Left lobe of liver (tissue), 2 donors: ENCODE results near the gene SERPINI1. TPM values are rescaled to one million over a fixed set of nuclear protein-coding genes. Genes with fewer than 3 reads are reported as not detected.
A peak's percentile ranks its signal among the peaks of the same experiment; 100 is the strongest.

ENCODE experiments used
- ATAC-seq: fragments of 200-7000 bp; cut with Tn5 transposase; one replicate; pipeline ENCODE4 v1.9.1; 2020; ENCODE audit warnings: mild to moderate bottlenecking, moderate library complexity
- DNase-seq: peaks from one replicate; pipeline ENCODE4 v3.0.0-alpha.2; 2020; ENCODE audit warnings: low spot score
- total RNA-seq: library from RNA; stranded (reverse); gene quantifications from one replicate; pipeline ENCODE4 v1.2.1, GENCODE V29; 2021
- donor health status: DM: no; HTN: no; CAD: no; lungs with moderate emphysema.
- donor health status: DM: no; HTN: yes; CAD: no.

Gene SERPINI1
- 0.86 TPM for total RNA-seq

DNA sequence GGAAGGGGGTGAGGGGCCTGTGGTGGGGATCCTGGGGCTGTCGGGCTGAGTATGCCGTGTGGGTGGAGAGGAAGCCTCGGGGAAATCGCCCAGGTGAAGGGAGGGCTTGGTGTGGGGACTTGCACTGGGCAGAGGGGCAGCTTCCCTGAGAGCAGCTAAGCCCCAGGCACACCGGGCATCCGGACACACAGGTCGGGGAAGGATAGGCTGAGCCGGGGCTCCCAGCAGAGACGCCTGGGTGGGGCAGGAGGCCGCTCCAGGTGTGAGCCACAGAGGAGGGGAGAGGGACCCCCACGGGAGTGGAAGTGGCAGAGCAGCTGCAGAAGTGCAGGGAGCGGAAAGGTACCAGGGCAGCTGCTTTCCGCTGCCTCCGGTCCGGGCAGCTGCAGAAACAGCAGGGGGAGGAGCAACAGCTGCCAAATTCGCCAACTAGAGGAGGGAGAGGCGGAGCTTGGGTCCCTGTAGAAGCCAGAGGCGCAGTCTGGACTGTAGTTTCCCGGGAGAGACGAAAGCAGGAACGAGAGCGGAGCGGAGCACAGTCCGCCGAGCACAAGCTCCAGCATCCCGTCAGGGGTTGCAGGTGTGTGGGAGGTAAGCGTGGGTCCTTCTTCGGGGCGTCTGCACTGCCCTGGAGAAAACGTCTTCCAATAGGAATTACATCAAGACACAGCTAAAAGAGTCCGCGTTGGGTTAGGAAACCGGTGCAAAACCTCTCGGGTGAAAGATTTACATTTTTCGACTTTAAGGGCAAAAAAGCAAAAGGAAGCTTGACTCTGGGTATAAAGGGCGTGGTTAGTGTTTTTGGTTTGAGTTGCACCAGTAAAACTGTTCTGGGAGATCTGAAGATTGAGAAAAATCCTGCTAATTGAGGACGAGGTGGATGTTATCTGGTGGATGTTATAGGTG lies at the start of gene SERPINI1:
SERPINI1 (plus strand) TSS at position 489 of the 906 bp plus-strand sequence. CDS start 53,408 bp downstream, outside the sequence.
- ATAC-seq (peak; percentile 84), DNase-seq (peak; percentile 90)

- no peak for ATAC-seq
- DNase-seq: no peak
Measured at GRCh38 chr3:167691366-167691765, 44.2 kb upstream of the SERPINI1 start.

GRCh38 chr3:167694121-167694520 lies 41.4 kb upstream of the SERPINI1 start:
- DNase-seq: no peak
- no peak for ATAC-seq

- ATAC-seq: no peak
- DNase-seq: no peak
Measured at GRCh38 chr3:167700046-167700445, 35.5 kb upstream of the SERPINI1 start.

DNA sequence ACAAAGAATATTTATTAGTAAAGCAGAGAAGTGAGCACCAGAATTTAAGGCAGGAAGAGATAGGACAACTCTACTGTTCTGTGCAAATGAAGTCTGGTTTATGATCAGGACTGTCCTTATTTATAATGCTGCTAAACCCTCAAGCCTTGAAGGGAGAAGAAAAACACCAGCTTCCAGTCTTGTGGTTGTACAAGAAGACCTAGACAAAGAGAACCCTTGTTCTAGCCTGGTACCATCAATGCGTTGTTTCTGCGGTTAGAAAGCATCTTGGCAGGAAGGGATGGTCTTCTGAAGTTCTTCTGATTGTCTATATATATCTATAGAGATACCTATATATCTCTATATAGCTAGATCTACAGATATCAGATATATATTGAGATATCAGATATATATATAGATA lies 34.6 kb upstream of the SERPINI1 start:
- no peak for DNase-seq
- no peak for ATAC-seq

GRCh38 chr3:167705840-167706239 lies 29.7 kb upstream of the SERPINI1 start:
- DNase-seq (no peak), ATAC-seq (no peak)

DNA sequence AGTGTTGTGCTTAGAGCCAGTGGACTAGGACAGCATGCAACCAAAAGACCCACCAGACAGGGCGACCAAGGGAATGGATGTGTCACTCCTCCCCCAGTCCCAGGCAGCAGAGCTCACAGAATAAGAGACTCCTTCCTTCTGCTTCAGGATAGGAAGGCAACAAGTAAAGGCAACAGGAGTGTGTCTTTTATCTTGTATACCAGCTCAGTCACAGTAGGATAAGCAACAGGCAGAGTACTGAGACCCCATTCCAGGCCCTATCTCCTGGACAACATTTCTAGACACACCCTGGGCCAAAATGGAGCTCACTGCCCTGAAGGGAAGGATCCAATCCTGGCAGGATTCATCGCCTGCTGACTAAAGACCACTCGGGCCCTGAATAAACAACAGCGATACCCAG lies 25.8 kb upstream of the SERPINI1 start:
- ATAC-seq (no peak), DNase-seq (no peak)

DNA sequence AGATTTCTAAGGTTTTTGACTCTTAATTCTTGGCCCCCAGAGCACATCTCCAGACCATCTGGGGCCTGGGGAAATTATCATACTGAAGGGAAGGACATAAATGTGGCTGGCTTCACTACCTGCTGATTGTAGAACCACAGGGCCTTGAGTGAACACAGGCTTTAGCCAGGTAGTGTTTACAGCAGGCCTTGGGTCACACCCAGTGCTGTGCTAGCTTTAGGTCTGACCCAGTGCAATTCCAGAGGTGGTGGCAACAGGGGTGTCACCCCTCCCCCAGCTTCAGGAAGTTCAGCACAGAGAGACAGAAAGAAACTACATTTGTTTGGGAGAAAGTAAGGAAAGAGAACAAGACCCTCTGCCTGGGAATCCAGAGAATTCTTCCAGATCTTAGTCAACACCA lies 25.0 kb upstream of the SERPINI1 start:
- DNase-seq (no peak), ATAC-seq (no peak)

DNA sequence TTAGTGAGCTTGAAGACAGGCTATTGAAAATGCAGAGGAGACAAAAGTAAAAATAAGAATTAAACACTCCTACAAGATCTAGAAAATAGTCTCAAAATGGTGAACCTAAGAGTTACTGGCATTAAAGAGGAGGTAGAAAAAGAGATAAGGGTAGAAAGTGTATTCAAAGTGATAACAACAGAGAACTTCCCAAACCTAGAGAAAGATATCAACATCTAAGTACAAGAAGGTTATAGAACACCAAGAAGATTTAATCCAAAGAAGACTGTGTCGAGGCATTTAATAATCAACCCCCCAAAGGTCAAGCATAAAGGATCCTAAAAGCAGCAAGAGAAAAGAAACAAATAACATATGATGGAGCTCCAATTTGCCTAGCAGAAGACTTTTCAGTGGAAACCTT lies 24.1 kb upstream of the SERPINI1 start:
- ATAC-seq: no peak
- no peak for DNase-seq

DNA sequence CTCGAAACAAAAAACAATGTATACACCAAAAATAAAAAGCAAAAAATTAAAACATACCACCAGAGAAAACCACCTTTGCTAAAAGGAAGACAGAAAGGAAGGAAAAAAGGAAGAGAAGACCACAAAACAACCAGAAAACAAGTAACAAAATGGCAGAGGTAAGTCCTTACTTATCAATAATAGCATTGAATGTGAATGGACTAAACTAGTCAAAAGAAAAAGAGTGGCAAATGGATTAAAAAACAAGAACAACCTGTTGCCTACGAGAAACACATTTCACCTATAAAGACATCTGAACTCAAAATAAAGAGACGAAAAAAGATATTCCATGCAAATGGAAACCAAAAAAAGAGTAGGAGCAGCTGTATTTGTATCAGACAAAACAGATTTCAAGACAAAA lies 23.1 kb upstream of the SERPINI1 start:
- no peak for DNase-seq
- ATAC-seq: no peak

- ATAC-seq (no peak), DNase-seq (no peak)
Measured at GRCh38 chr3:167714871-167715270, 20.6 kb upstream of the SERPINI1 start.

- DNase-seq (no peak), ATAC-seq (peak; percentile 68)
Measured at GRCh38 chr3:167716920-167717319, 18.6 kb upstream of the SERPINI1 start.

DNA sequence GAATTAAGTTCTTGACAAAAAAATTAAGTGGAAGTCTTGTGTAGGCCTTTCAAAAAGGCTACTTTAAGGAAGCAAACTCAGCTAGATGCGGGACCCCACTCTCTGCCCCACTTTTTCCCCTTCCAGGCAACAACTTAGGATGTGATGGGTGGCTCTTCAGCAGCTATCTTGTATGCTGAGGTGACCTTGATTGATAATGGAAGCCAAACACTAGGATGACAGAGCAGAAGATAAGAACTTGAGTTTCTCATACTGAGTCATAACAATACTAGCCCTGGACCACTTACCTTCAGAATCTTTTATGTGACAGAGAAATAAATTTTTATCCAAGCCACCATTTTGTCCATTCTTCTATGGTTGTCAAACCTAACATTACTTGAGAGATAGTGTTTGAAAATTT lies 16.9 kb upstream of the SERPINI1 start:
- DNase-seq (no peak), ATAC-seq (no peak)

- DNase-seq (no peak), ATAC-seq (no peak)
Measured at GRCh38 chr3:167723025-167723512, 12.5 kb upstream of the SERPINI1 start.

GRCh38 chr3:167723872-167724271 lies 11.6 kb upstream of the SERPINI1 start:
- DNase-seq (no peak), ATAC-seq (no peak)

DNA sequence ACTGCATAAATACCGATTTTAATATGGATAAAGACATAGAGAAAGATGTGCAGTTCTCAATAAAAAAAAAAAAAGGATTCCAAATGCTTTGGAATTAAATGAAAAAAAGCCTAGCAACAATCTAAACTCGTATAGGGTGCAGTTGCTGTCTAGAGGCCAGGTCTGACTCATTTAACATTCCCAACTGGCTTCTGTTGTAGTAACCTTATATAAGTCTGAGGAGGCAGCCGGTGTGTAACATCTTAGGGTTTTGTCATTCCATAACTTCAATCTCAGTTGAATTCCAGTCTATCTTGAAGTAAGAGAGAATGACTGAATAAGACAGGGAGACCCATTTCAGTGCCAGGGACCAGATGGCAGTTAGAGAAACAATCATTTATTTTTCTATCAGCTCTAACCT lies 7.3 kb upstream of the SERPINI1 start:
- DNase-seq: no peak
- ATAC-seq: no peak

- ATAC-seq (no peak), DNase-seq (no peak)
Measured at GRCh38 chr3:167728632-167729323, 6.7 kb upstream of the SERPINI1 start.

DNA sequence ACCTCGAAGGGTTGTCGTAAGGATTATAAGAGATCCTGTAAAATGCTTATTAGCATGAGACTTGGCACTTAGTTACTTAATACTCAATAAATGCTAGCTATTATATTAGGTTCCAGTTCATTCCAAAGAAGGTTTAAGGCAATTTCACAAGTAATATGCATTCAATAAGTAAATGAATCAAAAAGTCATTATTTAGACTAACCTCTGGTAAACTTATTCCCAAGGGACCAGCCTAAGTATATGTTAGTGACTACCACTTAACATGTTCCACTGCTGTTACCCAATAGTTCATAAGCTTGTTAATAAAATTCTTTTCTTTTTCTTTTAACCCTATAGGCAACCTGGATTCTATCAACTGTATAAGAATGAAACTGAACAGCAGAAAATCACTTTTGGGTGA lies 5.9 kb upstream of the SERPINI1 start:
- DNase-seq: no peak

DNA sequence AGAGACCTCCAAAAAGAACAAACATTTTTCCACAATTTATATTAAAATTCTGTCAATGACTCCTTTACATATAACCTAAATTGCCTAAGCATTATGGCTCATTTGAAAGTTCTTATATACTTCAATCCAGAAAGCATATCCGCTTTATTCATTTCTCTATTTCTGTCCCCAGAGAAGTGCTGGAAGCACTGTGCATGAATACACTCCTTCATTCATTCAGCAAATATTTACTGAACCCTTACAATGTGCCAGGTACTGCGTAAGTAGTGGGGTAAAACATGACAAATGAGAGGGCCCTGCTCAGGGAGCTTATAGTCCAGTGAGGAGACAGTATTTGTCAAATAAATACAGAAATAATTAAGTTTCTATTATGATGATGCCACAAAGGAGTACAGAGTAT lies 4.1 kb upstream of the SERPINI1 start:
- no peak for ATAC-seq
- no peak for DNase-seq

More for the DNA sequence above, 5.9 kb upstream of the SERPINI1 start:
- no peak for ATAC-seq

DNA sequence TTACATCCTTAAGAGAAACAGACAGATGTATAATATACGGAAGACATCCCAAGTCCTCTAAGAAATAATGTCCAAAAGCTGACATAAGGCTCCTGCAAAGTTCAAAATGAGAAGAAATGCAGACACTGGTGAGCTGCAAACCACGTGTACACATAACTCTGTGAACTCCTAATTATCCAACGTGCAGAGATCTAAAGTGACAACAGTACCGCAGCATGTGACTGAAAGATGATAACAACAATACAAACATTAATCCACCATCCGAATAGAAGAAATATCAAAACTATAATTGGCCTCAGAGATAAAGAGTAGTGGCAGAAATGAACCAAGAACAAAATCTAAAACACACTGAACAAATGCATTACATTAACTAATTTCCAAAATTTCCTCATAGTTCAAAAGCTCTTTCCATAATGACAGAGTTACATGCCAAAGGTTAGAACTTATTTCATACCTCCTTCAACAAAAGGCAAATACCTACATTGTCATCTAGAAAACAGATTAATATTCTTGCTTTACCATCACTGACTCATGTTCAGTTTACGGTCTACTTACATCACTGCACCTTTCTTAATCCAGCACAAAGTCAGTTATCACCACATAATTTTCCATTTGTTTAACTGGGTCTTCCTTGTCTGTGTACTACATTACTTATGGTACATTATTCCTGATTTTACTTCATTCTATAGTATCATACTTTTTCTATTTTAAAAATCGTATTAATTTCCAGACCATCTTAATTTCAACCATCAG lies 3.0 kb upstream of the SERPINI1 start:
- ATAC-seq: no peak
- no peak for DNase-seq

GRCh38 chr3:167733961-167734497 lies 1.5 kb upstream of the SERPINI1 start:
- no peak for ATAC-seq
- DNase-seq: no peak
